Fibroblast of lung (primary cell): Measurements from ENCODE around the gene AFAP1.

ENCODE experiments used
- EZH2 ChIP-seq: IDR thresholded peaks from 2 replicates; pipeline ENCODE4 v1.5.1; 2012; ENCODE audit warnings: low read length, control low read depth, mild to moderate bottlenecking; ENCODE audit errors: missing control alignments
- TF ChIP-seq, protein P1 (sequence below), 2 donors: IDR thresholded peaks in 1 of 2; conservative IDR thresholded peaks in 1 of 2; 1 replicate in 1 of 2; 2 replicates in 1 of 2; pipeline ENCODE4 v1.5.1; 2011 to 2012; ENCODE audit warnings: low read length in 2 of 2, control low read depth in 1 of 2, inconsistent platforms in 1 of 2, low read depth in 1 of 2, mild to moderate bottlenecking in 1 of 2

DNA sequence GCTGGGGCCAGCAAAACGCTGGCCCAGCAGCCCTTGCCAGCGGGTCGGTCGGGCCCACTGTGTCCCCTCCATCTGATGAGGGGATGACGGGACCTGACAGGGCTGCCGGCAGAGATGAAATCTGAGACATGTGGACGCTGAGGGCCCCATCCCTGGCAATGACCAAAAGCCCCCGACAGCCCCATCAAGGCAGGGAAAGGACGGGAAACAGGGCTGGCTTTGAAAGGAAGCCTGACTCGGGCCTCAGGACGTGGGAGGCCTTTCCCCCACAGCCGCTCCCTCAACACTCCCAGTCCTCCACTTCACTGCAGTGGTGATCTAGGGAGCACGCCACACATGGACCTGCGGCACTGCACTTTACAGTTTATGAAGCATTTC lies 202.4 kb downstream of the AFAP1 start:
- TF ChIP-seq, protein P1, sequence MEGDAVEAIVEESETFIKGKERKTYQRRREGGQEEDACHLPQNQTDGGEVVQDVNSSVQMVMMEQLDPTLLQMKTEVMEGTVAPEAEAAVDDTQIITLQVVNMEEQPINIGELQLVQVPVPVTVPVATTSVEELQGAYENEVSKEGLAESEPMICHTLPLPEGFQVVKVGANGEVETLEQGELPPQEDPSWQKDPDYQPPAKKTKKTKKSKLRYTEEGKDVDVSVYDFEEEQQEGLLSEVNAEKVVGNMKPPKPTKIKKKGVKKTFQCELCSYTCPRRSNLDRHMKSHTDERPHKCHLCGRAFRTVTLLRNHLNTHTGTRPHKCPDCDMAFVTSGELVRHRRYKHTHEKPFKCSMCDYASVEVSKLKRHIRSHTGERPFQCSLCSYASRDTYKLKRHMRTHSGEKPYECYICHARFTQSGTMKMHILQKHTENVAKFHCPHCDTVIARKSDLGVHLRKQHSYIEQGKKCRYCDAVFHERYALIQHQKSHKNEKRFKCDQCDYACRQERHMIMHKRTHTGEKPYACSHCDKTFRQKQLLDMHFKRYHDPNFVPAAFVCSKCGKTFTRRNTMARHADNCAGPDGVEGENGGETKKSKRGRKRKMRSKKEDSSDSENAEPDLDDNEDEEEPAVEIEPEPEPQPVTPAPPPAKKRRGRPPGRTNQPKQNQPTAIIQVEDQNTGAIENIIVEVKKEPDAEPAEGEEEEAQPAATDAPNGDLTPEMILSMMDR (conservative IDR thresholded peaks at IDR 0.05 in 1 of 2, IDR thresholded peaks at IDR 0.05 in 1 of 2; ENCODE audit: low read depth in 1 of 2, low read length in 2 of 2): no peak
- TF ChIP-seq EZH2: no peak
